GM12878 (cell line): ENCODE results near the gene CSNK1G3. TPM values are rescaled to one million over a fixed set of nuclear protein-coding genes. Genes with fewer than 3 reads are reported as not detected.

Experiments used
- ATAC-seq: fragments of 200-7000 bp; cut with Tn5 transposase; 3 replicates; pipeline ENCODE4 v1.9.1; 2020; ENCODE audit warnings: mild to moderate bottlenecking, moderate library complexity
- BruUV-seq: library from RNA; stranded (reverse); fragments of 400-500 nt; replicated peaks from 2 replicates; lab custom pipeline; 2021; lab: Mats Ljungman, UMichigan
- CTCF ChIA-PET: fragments of 300-600 bp; sonication (Branson Sonifier 250); formaldehyde crosslinking; extraction: SDS; loops from one replicate; lab custom pipeline; 2021; ENCODE audit warnings: inconsistent platforms; lab: Yijun Ruan, JAX
- POLR2A ChIA-PET: fragments of 350-600 bp; formaldehyde crosslinking; extraction: SDS; loops from one replicate; lab custom pipeline; 2021; ENCODE audit warnings: inconsistent platforms; lab: Charles Lee
- RAD21 ChIA-PET: fragments of 300-600 bp; sonication (Branson Sonifier 250); formaldehyde crosslinking; loops from one replicate; lab custom pipeline; 2023; ENCODE audit warnings: antibody characterized with exemption; ENCODE audit not compliant: unreplicated experiment; lab: Charles Lee
- SMC1A ChIA-PET: fragments of 300-600 bp; sonication (Branson Sonifier 250); formaldehyde crosslinking; loops from one replicate; lab custom pipeline; 2023; ENCODE audit not compliant: unreplicated experiment, uncharacterized antibody; lab: Charles Lee
- DNase-seq: peaks from one replicate; pipeline ENCODE4 v3.0.0-alpha.2; 2011; ENCODE audit warnings: low read depth, low spot score
- FAIRE-seq: peaks from 3 replicates; lab custom pipeline; 2011; peaks lifted over from hg19 to GRCh38; lab: Jason Lieb, UNC
- H2AFZ ChIP-seq: 2 replicates; pipeline ENCODE4 v1.6.0; 2011; ENCODE audit warnings: low read depth, low read length, control low read depth; ENCODE audit not compliant: control insufficient read depth
- H3K27ac ChIP-seq: 2 replicates; pipeline ENCODE4 v1.5.1; 2011; ENCODE audit warnings: control low read depth; ENCODE audit not compliant: control insufficient read depth, insufficient read depth
- H3K27me3 ChIP-seq, 2 experiments: replicated peaks in 1 of 2; 2 replicates each; pipeline versions ENCODE4 v1.6.0 to v1.6.1; 2011; ENCODE audit warnings: low read length in 1 of 2; ENCODE audit not compliant: control insufficient read depth in 2 of 2, insufficient read depth in 2 of 2
- H3K36me3 ChIP-seq, 2 experiments: 2 replicates each; pipeline ENCODE4 v1.5.1; 2011; ENCODE audit warnings: low read length in 1 of 2; ENCODE audit not compliant: control insufficient read depth in 2 of 2, insufficient read depth in 2 of 2
- H3K4me1 ChIP-seq: 2 replicates; pipeline ENCODE4 v1.6.1; 2011; ENCODE audit warnings: mild to moderate bottlenecking, low read length, moderate library complexity, mixed read lengths; ENCODE audit not compliant: control insufficient read depth, insufficient read depth
- H3K4me2 ChIP-seq: 2 replicates; pipeline ENCODE4 v1.6.0; 2011; ENCODE audit warnings: control low read depth; ENCODE audit not compliant: control insufficient read depth, insufficient read depth
- H3K4me3 ChIP-seq: fragments of 200-600 bp; sonication (generic); 2 replicates; pipeline ENCODE4 v1.5.1; 2016
- H3K79me2 ChIP-seq: 2 replicates; pipeline ENCODE4 v1.6.0; 2011; ENCODE audit warnings: low read length; ENCODE audit not compliant: control insufficient read depth, insufficient read depth
- H3K9ac ChIP-seq: 2 replicates; pipeline ENCODE4 v1.8.0; 2011; ENCODE audit warnings: low read length, control low read depth, mixed read lengths; ENCODE audit not compliant: control insufficient read depth, insufficient read depth
- H3K9me3 ChIP-seq: replicated peaks from 3 replicates; pipeline ENCODE4 v1.5.1; 2011; ENCODE audit warnings: mild to moderate bottlenecking, low read length; ENCODE audit not compliant: control insufficient read depth, insufficient read depth
- H4K20me1 ChIP-seq: 2 replicates; pipeline ENCODE4 v1.6.0; 2011; ENCODE audit not compliant: control insufficient read depth, insufficient read depth
- CREM ChIP-seq: IDR thresholded peaks from 2 replicates; pipeline ENCODE4 v1.6.1; 2014; ENCODE audit warnings: antibody characterized with exemption, low read depth
- JUND ChIP-seq: IDR thresholded peaks from 2 replicates; pipeline ENCODE4 v1.6.1; 2012; ENCODE audit warnings: low read depth, mild to moderate bottlenecking, low read length, improper control_type of control experiment, moderate library complexity
- REST ChIP-seq: IDR thresholded peaks from 2 replicates; pipeline ENCODE4 v1.6.1; 2012; ENCODE audit warnings: mild to moderate bottlenecking, low read depth, low read length
- WGBS: methylation state at CpG from one replicate; pipeline ENCODE4 v1.1.6; 2016; ENCODE audit warnings: low lambda C conversion rate; ENCODE audit not compliant: insufficient replicate concordance, insufficient coverage; ENCODE audit errors: missing lambda C conversion rate; 5-methylcytosine and 5-hydroxymethylcytosine counted together
- in situ Hi-C: fragments of 300-500 bp; cut with MboI; formaldehyde crosslinking; loops from 9 replicates; pipeline ENCODE4 v1.14.3; 2018; ENCODE audit warnings: mixed read lengths
- intact Hi-C: fragments of 100-400 bp; cut with micrococcal nuclease; formaldehyde crosslinking; loops from one replicate; pipeline ENCODE4 v1.14.2; 2022; ENCODE audit not compliant: unreplicated experiment
- polyA plus RNA-seq, 11 experiments: library from polyadenylated mRNA; depleted of rRNA in 4 of 11; unstranded in 6 of 11; stranded (reverse) in 5 of 11; fragments of >200 nt; fragmentation: Nextera tagmentation in 4 of 11; fragmentation: Illumina TruSeq in 1 of 11; extraction: Ambion mirVana in 4 of 11; extraction: Trizol in 1 of 11; gene quantifications; 1 replicate in 1 of 11; 2 replicates in 10 of 11; pipeline versions ENCODE4 v1.2.1 to v1.2.3, GENCODE V29; 2011 to 2016; ENCODE audit warnings: inconsistent platforms in 2 of 11, missing spikeins in 2 of 11, low read depth in 1 of 11
- total RNA-seq, 4 experiments: library from RNA; depleted of rRNA in 3 of 4; stranded (reverse); fragments of >200 nt in 3 of 4; fragmentation: Illumina TruSeq in 1 of 4; extraction: Trizol in 1 of 4; gene quantifications; 2 replicates each; pipeline versions ENCODE4 v1.2.1 to v1.2.3, GENCODE V29; 2013 to 2021
- TF ChIP-seq, protein P1 (sequence below): fragments of 450-650 bp; IDR thresholded peaks from 2 replicates; pipeline ENCODE4 v1.6.1; 2017; ENCODE audit warnings: mild to moderate bottlenecking, low read depth, inconsistent platforms; ENCODE audit not compliant: poor library complexity, severe bottlenecking

The CSNK1G3 gene
- total and polyA plus RNA-seq, 10 of the 15 experiments (the other 5 are each of a cell fraction or from before 2014, with no cell fraction given): 7.4 to 24.1 (median 17.9) TPM

GRCh38 chr5:123559434-123559775, 47.4 kb downstream of the CSNK1G3 start:
- Histone ChIP-seq H3K27me3 (no peaks in the 10 kb centered on the region), H3K36me3 (peaks cover 0 to 3% of the 10 kb centered on the region in 2 experiments; a peak in 1 of 4 replicates), H3K9ac (no peak overlapping the region), H4K20me1 (no peaks in the 10 kb centered on the region), H2AFZ (no peak overlapping the region)
- POLR2A ChIA-PET: interaction anchor here (0.6 to 1.1 kb wide), 2 partner anchors 26 to 46 kb away, joined by 5 to 10 read pairs; no protein-coding TSS in a partner anchor
- ATAC-seq (no peak), FAIRE-seq (no peak), DNase-seq (no peak)
- no TSS peak for BruUV-seq
- WGBS: 36% methylated on average over 1 of the region's 1 CpG
- TF ChIP-seq, protein P1, sequence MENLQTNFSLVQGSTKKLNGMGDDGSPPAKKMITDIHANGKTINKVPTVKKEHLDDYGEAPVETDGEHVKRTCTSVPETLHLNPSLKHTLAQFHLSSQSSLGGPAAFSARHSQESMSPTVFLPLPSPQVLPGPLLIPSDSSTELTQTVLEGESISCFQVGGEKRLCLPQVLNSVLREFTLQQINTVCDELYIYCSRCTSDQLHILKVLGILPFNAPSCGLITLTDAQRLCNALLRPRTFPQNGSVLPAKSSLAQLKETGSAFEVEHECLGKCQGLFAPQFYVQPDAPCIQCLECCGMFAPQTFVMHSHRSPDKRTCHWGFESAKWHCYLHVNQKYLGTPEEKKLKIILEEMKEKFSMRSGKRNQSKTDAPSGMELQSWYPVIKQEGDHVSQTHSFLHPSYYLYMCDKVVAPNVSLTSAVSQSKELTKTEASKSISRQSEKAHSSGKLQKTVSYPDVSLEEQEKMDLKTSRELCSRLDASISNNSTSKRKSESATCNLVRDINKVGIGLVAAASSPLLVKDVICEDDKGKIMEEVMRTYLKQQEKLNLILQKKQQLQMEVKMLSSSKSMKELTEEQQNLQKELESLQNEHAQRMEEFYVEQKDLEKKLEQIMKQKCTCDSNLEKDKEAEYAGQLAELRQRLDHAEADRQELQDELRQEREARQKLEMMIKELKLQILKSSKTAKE: no peak
- TF ChIP-seq JUND: no peak
- no peak for TF ChIP-seq REST
- no peak for TF ChIP-seq CREM
- TF ChIP-seq, all 136 proteins: peak for 0
- Histone ChIP-seq H3K9me3 (no peaks in the 10 kb centered on the region), H3K27ac (no peak overlapping the region), H3K4me3 (no peak overlapping the region), H3K4me1 (no peaks in the 10 kb centered on the region), H3K79me2 (no peaks in the 10 kb centered on the region; the same call in 1 of the 2 replicates), H3K4me2 (no peak overlapping the region)
- ChIA-PET CTCF (interaction anchor here (0.6 to 0.7 kb wide), 2 partner anchors 33 to 994 kb away, joined by 3 to 4 read pairs; no protein-coding TSS in a partner anchor), SMC1A (interaction anchor here (0.6 kb wide), 1 partner anchor 25 kb away, joined by 3 read pairs; no protein-coding TSS in a partner anchor), RAD21 (interaction anchor here (1.0 kb wide), 1 partner anchor 10 kb away, joined by 3 read pairs; no protein-coding TSS in a partner anchor)
- intact Hi-C loops: no loop called here
- in situ Hi-C loops: no loop called here
